Measurements from ENCODE around the gene NDRG3.
"Not testable (repeated sequence)": the region's sequence is repeated elsewhere in the genome, so short reads cannot be mapped to it uniquely, and the experiment has no call there.

Gene NDRG3

DNA sequence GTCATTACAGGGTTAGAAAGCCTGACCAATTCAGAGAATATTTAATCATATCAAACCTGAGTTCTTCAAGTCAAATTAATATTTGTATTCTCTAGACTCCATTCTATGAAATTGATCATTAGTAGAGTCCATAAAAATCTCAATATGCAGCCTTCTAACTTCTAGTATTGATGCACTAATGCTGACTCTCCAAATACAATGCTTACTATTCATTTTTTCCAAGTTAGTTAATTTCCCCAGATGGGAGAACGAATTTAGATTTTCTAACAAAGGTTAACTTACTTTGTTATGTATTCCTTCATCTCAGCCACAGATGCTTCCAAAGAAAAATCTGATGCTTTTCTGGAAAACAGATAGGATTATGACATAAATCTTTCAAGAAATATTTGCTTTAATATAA is 12.4 kb upstream of the NDRG3 start:
- no peak for DNase-seq

DNA sequence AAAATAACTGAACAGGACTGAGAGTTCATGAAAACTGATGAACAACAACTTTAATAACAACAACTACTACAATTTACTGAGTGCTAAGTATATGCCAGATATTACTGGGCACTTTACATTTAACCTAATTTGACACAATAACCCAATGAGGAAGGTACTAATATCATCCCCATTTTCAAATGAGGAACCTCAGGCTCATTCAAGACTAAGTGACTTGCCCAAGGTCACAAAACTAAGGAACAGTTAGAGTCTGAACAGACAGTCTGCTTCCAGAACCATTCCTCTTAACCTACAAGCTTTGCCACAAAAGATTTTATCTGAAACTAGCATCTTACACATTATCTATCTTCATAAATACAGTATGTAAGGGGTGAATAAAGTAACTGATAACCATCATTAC is 10.6 kb upstream of the NDRG3 start:
- DNase-seq: no peak

DNA sequence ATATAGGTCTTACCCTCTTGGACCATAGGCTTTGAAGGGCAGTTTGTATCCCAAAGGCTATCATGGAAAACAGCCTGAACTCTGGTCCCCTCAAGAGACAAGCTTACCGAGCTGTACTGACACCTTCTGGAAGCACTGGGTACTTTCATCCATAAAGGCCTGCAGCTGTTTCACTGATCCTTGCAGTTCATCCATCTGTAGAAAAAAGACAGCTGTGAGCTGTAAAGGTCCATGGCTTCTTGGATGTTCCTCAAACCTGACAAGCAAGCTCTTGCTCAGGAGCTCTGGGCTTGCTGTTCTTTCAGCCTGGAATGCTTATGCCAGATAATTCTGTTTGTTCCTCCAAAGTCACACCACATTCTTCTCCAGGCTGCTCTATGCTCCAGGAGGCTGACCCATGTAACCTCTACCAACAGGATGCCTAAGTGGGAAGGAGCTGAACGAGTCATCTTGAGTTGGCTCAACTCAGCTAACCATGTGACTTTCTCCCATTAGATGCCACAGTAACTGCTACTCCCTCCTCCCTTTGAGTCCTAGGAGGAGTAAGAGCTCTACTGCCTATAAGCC is 8.8 kb upstream of the NDRG3 start:
- DNase-seq: peak in 2 of 6 experiments; percentile 32 to 45

GRCh38 chr20:36752582-36752981 is 6.7 kb upstream of the NDRG3 start:
- DNase-seq: no peak

DNA sequence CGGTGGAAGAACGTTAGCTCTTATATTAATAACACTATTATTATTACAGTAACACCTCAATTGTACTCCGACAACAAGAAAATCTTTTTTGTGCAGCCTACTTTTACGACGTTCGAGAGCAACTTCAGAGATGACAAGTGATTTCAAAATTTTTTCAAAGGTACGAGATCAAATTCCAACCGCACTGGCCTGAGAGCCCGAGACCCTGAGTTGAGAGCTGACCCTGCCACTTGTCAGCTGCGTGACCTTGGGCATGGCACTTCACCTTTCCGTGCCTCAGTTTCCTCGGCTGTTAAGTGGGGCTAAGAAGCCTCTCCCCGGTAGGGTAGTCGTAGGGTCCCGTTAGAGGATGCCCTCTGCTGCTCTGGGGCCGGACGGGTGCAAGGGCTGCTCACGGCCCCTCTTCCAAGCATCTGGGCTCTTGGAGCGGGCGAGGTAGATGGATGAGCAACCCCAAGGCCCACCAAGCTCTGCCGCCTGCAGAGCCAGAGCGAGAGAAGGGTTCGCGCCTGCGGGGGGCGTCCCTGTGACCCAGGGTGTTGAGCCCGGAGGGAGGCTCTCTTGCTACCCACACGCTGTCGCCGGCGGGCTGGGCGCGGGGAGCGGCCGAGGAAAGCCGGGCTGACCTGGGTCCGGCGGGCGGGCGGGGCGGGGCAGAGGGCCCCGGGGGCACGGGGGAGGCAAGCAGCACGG is 510 bp downstream of the NDRG3 start:
- DNase-seq: no peak

DNA sequence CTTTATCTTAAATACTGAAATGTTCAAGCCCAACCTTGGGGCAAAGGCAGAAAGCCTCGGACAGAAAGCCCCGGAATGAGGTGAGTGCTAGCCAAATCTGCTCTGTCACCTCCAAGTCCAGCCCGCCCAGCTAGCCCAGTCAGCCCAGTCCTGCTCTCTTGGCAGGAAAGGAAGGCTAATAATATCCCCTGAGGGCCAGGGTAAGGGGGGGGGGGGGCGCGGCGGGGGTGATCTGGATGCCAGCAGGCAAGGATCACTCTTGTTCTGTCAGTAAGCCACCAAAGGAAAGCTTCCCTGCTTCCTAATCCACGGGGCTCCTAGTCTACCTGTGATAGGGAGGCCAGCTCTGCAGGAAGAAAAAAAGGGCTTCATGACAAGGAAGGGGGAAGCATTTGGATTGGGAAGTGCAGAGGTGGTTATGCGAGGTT is 1.1 kb downstream of the NDRG3 start:
- no peak for DNase-seq

DNA sequence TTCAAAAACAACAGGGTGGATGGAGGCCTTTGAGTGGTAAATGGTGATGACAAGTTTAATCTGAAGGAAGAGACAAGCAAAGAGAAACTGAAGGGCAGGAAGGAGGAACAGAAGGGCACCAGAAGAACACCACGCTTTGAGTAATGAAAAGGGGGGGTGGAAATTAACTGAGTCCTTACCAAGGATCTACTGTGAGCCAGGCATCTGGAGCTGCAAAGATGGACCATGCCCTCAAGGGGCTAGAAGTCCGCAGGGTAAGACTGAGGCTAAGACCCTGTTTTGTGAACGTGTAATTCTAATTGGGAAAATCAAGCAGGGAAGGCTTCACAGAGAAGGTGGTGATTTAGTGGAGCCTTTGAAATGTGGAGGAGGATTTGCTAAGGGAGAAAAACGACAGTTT is 1.6 kb downstream of the NDRG3 start:
- no peak for DNase-seq

GRCh38 chr20:36742558-36742957 is 3.3 kb downstream of the NDRG3 start:
- DNase-seq: no peak

DNA sequence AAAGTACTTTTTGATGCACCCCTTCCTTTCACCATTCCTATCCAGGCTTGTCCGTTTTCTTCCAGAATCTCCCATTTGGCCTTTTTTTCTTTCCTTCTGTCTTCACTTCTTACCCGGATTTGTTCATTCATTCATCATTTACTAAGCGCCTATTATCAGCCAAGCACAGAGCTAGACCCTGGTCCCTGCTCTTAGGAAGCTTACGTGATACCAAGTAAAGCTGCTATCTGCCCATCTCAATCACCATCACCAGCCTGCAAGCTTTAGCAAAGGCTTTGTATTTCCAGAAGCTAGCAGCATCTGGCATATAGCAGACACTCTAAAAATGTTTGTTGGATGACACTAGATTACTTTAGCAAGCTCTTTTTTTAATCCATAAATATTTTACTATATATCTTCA is 4.8 kb downstream of the NDRG3 start:
- DNase-seq: no peak

GRCh38 chr20:36737183-36737499 is 8.7 kb downstream of the NDRG3 start:
- no peak for DNase-seq

GRCh38 chr20:36736451-36737182 is 9.3 kb downstream of the NDRG3 start:
- DNase-seq: no peak

GRCh38 chr20:36732456-36732855 is 13.4 kb downstream of the NDRG3 start:
- no peak for DNase-seq

- DNase-seq: no peak
These were observed 16.9 kb downstream of the NDRG3 start for GRCh38 chr20:36728986-36729385.

GRCh38 chr20:36726168-36726567 is 19.7 kb downstream of the NDRG3 start:
- no peak for DNase-seq

DNA sequence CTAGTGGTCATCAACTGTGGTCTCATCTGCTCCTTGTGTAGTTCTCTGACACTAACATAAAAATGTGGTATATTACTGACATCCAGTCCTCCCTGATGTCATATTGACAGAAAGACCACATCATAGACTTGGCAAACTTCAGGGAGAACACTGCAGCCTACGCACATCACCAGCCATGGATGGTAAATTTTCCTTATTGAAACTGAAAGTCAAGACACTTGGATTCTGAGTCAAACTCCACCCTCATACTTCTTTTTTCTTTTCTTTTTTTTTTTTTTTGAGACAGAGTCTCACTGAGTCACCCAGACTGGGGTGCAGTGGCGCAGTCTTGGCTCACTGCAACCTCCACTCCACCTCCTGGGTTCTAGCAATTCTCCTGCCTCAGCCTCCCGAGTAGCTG is 25.4 kb downstream of the NDRG3 start:
- DNase-seq: no peak

DNA sequence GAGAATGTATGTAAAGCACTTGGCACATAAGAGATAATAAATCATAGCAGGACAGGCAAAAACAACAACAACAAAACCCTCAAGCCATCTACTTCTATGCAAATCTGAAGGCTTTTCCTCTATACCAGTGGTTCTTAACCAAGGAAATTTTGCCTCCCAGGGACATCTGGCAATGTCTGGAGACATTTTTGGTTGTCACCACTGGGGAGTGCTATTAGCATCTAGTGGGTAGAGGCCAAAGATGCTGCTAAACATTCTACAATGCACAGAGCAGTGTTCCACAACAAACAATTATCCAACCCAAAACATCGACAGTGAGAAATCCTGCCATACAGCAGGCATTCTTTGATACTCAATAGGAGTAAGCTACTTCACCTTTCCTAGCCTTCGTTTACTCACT is 28.2 kb downstream of the NDRG3 start:
- DNase-seq: peak in 2 of 6 experiments; percentile 2 to 16

GRCh38 chr20:36717021-36717420 is 28.9 kb downstream of the NDRG3 start:
- DNase-seq: no peak

DNA sequence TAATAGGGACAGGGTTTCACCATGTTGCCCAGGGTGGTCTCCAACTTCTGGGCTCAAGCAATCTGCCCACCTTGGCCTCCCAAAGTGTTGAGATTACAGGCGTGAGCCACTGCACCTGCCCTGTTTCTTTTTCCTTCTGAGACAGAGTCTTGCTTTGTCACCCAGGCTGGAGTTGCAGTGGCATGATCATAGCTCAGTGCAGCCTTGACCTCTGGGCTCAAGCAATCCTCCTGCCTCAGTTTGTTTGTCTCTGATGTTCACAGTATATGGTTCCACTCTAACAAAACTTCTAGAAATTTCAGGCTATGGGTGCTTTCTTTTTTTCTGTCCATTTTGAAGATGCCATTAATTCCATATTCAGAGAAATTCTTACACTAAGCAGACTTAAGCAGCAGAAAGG is 33.1 kb downstream of the NDRG3 start:
- DNase-seq: no peak

DNA sequence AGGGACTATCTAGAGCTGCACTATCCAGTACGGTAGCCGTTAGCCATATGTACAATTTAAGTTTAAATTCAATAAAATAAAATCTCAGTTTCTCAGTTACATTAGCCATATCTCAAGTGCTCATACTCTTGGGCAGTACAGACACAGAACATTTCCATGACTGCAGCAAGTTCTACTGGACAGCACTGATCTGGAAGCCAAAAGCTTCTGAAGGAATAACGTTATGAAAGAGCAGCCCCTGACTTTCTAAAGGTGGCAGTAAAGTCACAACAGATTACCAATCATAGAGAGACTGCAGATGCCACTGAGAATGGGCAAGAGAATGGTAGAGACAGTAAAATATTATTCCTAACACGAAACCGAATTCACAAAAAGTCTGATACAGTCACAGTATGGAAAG is 36.8 kb downstream of the NDRG3 start:
- DNase-seq: no peak

- no peak for DNase-seq
These were observed 42.4 kb downstream of the NDRG3 start for GRCh38 chr20:36703530-36703929.

GRCh38 chr20:36700438-36700837 is 45.5 kb downstream of the NDRG3 start:
- no peak for DNase-seq

- DNase-seq: not testable (repeated sequence)
These were observed 50.4 kb downstream of the NDRG3 start for GRCh38 chr20:36695467-36695866.

- no peak for DNase-seq
These were observed 57.3 kb downstream of the NDRG3 start for GRCh38 chr20:36688630-36689029.

GRCh38 chr20:36687850-36688249 is 58.0 kb downstream of the NDRG3 start:
- DNase-seq: no peak

DNA sequence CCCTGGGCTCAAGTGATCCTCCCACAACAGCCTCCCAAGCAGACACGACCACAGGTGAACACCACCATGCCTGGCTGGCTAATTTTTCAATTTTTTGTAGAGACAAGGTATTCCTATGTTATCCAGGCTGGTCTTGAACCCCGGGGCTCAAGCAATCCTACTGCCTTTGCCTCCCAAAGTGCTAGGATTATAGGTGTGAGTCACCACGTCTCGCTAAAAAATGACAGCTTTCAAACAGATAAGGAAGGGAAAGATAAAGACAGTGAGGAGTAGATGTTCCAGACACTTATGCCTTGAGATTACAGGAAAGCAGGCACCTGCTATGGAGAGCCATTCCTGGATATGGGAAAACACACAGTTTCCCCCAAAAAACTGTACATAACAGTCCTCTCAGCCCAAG is 58.9 kb downstream of the NDRG3 start:
- DNase-seq: no peak
